ENCODE data around the gene JAZF1. TPM values are rescaled to one million over a fixed set of nuclear protein-coding genes. Genes with fewer than 3 reads are reported as not detected.
"Not testable (repeated sequence)": the region's sequence is repeated elsewhere in the genome, so short reads cannot be mapped to it uniquely, and the experiment has no call there.

The JAZF1 gene
- total RNA-seq, 1 donor from 2014 or later, result 5.4 TPM

GRCh38 chr7:27866828-27867672 is 313.5 kb downstream of the JAZF1 start:
- no peak for DNase-seq (ENCODE audit: low spot score)
- ATAC-seq, result no peak

GRCh38 chr7:27866256-27866655 is 314.3 kb downstream of the JAZF1 start:
- ATAC-seq (no peak), DNase-seq (ENCODE audit: low spot score) (no peak)

GRCh38 chr7:27863880-27864279 is 316.7 kb downstream of the JAZF1 start:
- ATAC-seq, result no peak
- DNase-seq (ENCODE audit: low spot score), result no peak

- ATAC-seq, result no peak
- DNase-seq (ENCODE audit: low spot score), result no peak
Measured at GRCh38 chr7:27861747-27862146, 318.8 kb downstream of the JAZF1 start.

GRCh38 chr7:27860800-27861199 is 319.8 kb downstream of the JAZF1 start:
- no peak for ATAC-seq
- DNase-seq (ENCODE audit: low spot score), result no peak

- DNase-seq (ENCODE audit: low spot score); ATAC-seq: not testable (repeated sequence)
Measured at GRCh38 chr7:27856703-27857485, 323.7 kb downstream of the JAZF1 start.

- DNase-seq (ENCODE audit: low spot score) (no peak), ATAC-seq (no peak)
Measured at GRCh38 chr7:27850531-27850930, 330.1 kb downstream of the JAZF1 start.

GRCh38 chr7:27846388-27846787 is 334.2 kb downstream of the JAZF1 start:
- ATAC-seq (no peak), DNase-seq (ENCODE audit: low spot score) (no peak)

GRCh38 chr7:27843584-27844305 is 336.9 kb downstream of the JAZF1 start:
- ATAC-seq (no peak), DNase-seq (ENCODE audit: low spot score) (no peak)

GRCh38 chr7:27842851-27843250 is 337.7 kb downstream of the JAZF1 start:
- DNase-seq (ENCODE audit: low spot score) (no peak), ATAC-seq (no peak)

GRCh38 chr7:27842094-27842692 is 338.4 kb downstream of the JAZF1 start:
- no peak for DNase-seq (ENCODE audit: low spot score)
- ATAC-seq, result no peak

- ATAC-seq, result no peak
- no peak for DNase-seq (ENCODE audit: low spot score)
Measured at GRCh38 chr7:27840760-27841364, 339.7 kb downstream of the JAZF1 start.

- ATAC-seq, result no peak
- DNase-seq (ENCODE audit: low spot score), result no peak
Measured at GRCh38 chr7:27840313-27840712, 340.3 kb downstream of the JAZF1 start.

GRCh38 chr7:27839099-27839498 is 341.5 kb downstream of the JAZF1 start:
- ATAC-seq (no peak), DNase-seq (ENCODE audit: low spot score) (no peak)

- DNase-seq (ENCODE audit: low spot score), result no peak
Measured at GRCh38 chr7:27836536-27836935, 344.1 kb downstream of the JAZF1 start.

GRCh38 chr7:27835376-27835775 is 345.2 kb downstream of the JAZF1 start:
- DNase-seq (ENCODE audit: low spot score), result no peak
- ATAC-seq, result peak; percentile 15

More at GRCh38 chr7:27836536-27836935, 344.1 kb downstream of the JAZF1 start:
- peak; percentile 24 for ATAC-seq

- DNase-seq (ENCODE audit: low spot score) (no peak), ATAC-seq (no peak)
Measured at GRCh38 chr7:27834179-27834921, 346.2 kb downstream of the JAZF1 start.

GRCh38 chr7:27826357-27826756 is 354.2 kb downstream of the JAZF1 start:
- no peak for DNase-seq (ENCODE audit: low spot score)
- ATAC-seq, result no peak

- DNase-seq (ENCODE audit: low spot score), result no peak
- no peak for ATAC-seq
Measured at GRCh38 chr7:27825891-27826290, 354.7 kb downstream of the JAZF1 start.

GRCh38 chr7:27822245-27822644 is 358.4 kb downstream of the JAZF1 start:
- ATAC-seq, result peak; percentile 31

More at GRCh38 chr7:27822245-27822644, 358.4 kb downstream of the JAZF1 start:
- DNase-seq (ENCODE audit: low spot score), result no peak

Data from left lobe of liver (tissue), 2 donors.